ENCODE results near the gene AHSP.

GRCh38 chr16:31487071-31487719, 40.5 kb upstream of the AHSP start:
- no peak for TF ChIP-seq ELK1 (IDR thresholded peaks at IDR 0.05; ENCODE audit: low read depth, low read length)
- TF ChIP-seq MXI1 (IDR thresholded peaks at IDR 0.05; ENCODE audit: low read depth, low read length) = no peak
- TF ChIP-seq CUX1 (IDR thresholded peaks at IDR 0.05; ENCODE audit: insufficient replicate concordance, low read depth, low read length) = no peak
- TF ChIP-seq SP1 (IDR thresholded peaks at IDR 0.05; ENCODE audit: low read depth, low read length) = no peak
- TF ChIP-seq POU2F2 (IDR thresholded peaks at IDR 0.05; ENCODE audit: borderline replicate concordance, low read depth, low read length) = no peak
- TF ChIP-seq FOXM1 (IDR thresholded peaks at IDR 0.05; ENCODE audit: low read depth, low read length) = no peak
- no peak for TF ChIP-seq CBX3 (IDR thresholded peaks at IDR 0.05; ENCODE audit: borderline replicate concordance, low read depth)
- TF ChIP-seq, protein P1, sequence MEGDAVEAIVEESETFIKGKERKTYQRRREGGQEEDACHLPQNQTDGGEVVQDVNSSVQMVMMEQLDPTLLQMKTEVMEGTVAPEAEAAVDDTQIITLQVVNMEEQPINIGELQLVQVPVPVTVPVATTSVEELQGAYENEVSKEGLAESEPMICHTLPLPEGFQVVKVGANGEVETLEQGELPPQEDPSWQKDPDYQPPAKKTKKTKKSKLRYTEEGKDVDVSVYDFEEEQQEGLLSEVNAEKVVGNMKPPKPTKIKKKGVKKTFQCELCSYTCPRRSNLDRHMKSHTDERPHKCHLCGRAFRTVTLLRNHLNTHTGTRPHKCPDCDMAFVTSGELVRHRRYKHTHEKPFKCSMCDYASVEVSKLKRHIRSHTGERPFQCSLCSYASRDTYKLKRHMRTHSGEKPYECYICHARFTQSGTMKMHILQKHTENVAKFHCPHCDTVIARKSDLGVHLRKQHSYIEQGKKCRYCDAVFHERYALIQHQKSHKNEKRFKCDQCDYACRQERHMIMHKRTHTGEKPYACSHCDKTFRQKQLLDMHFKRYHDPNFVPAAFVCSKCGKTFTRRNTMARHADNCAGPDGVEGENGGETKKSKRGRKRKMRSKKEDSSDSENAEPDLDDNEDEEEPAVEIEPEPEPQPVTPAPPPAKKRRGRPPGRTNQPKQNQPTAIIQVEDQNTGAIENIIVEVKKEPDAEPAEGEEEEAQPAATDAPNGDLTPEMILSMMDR (IDR thresholded peaks at IDR 0.05 in 2 of 3, conservative IDR thresholded peaks at IDR 0.05 in 1 of 3; ENCODE audit: control insufficient read depth in 2 of 3, extremely low read depth in 1 of 3, insufficient read depth in 1 of 3, low read depth in 3 of 3, low read length in 3 of 3) = no peak
- TF ChIP-seq SIN3A (IDR thresholded peaks at IDR 0.05; ENCODE audit: low read depth, low read length) = no peak
- TF ChIP-seq CHD4 (IDR thresholded peaks at IDR 0.05) = no peak
- no peak for TF ChIP-seq MEF2A (IDR thresholded peaks at IDR 0.05; ENCODE audit: insufficient read depth, low read depth, low read length)
- TF ChIP-seq POLR2AphosphoS5 (IDR thresholded peaks at IDR 0.05; ENCODE audit: low read length) = no peak
- no peak for TF ChIP-seq POLR2A (IDR thresholded peaks at IDR 0.05; ENCODE audit: low read depth, low read length)

Data from GM12878 (cell line).